Astrocyte of the spinal cord (primary cell): ENCODE measurements around the gene ZNF800.
"Not testable (repeated sequence)": the region's sequence is repeated elsewhere in the genome, so short reads cannot be mapped to it uniquely, and the experiment has no call there.

Source experiments
- DNase-seq: peaks from one replicate; pipeline ENCODE4 v3.0.0; 2011; ENCODE audit warnings: low read depth, low spot score
- H3K4me3 ChIP-seq: 2 replicates; pipeline ENCODE4 v1.5.1; 2011; ENCODE audit warnings: low read depth, mild to moderate bottlenecking, low read length, moderate library complexity
- CTCF ChIP-seq: IDR thresholded peaks from 2 replicates; pipeline ENCODE4 v1.5.1; 2012; ENCODE audit warnings: low read depth, mild to moderate bottlenecking, low read length, inconsistent platforms
- in situ Hi-C: cut with HindIII; loops from 2 replicates; pipeline ENCODE4 v1.10.0; 2017; ENCODE audit warnings: low sequenced_read_pairs

Gene ZNF800

GRCh38 chr7:127392566-127393367 lies at the start of gene ZNF800:
ZNF800 (minus strand) TSS chr7:127392708; CDS start chr7:127391557, 1,151 bp downstream.
- in situ Hi-C loops, result no loop called here

GRCh38 chr7:127440206-127440605 lies 47.7 kb upstream of the ZNF800 start:
- no peak overlapping the region for H3K4me3 ChIP-seq
- no peak for DNase-seq
- TF ChIP-seq CTCF, result no peak
- in situ Hi-C loops, result no loop called here

More at GRCh38 chr7:127392566-127393367, at the start of gene ZNF800:
- no peak for TF ChIP-seq CTCF
- H3K4me3 ChIP-seq, result peak within 1 kb of the TSS; percentile 80
- DNase-seq, result peak; percentile 82

- in situ Hi-C loops, result no loop called here
- no peak overlapping the region for H3K4me3 ChIP-seq
- no peak for TF ChIP-seq CTCF
- no peak for DNase-seq
Measured at GRCh38 chr7:127438836-127439235, 46.3 kb upstream of the ZNF800 start.

GRCh38 chr7:127437837-127438236 lies 45.3 kb upstream of the ZNF800 start:
- TF ChIP-seq CTCF, result no peak
- in situ Hi-C loops, result no loop called here
- peak; percentile 59 for DNase-seq
- H3K4me3 ChIP-seq, result no peak overlapping the region

GRCh38 chr7:127437241-127437640 lies 44.7 kb upstream of the ZNF800 start:
- no peak overlapping the region for H3K4me3 ChIP-seq
- no peak for DNase-seq
- TF ChIP-seq CTCF, result no peak
- in situ Hi-C loops, result no loop called here

GRCh38 chr7:127429281-127429680 lies 36.8 kb upstream of the ZNF800 start:
- H3K4me3 ChIP-seq, DNase-seq, in situ Hi-C loops: not testable (repeated sequence)

- DNase-seq, result no peak
- H3K4me3 ChIP-seq, result no peak overlapping the region
- TF ChIP-seq CTCF, result no peak
- in situ Hi-C loops, result no loop called here
Measured at GRCh38 chr7:127419196-127419595, 26.7 kb upstream of the ZNF800 start.
